ENCODE data around the gene SMAP1. TPM values are rescaled to one million over a fixed set of nuclear protein-coding genes. Genes with fewer than 3 reads are reported as not detected.

SMAP1 gene
- total and polyA plus RNA-seq, 11 donors: 10.9 to 35.1 (median 29.9) TPM

GRCh38 chr6:70708448-70708847 is 40.8 kb downstream of the SMAP1 start:
- intact Hi-C loops (cut with DNase I): loop anchor here in 7 of 10 donors (2.0 to 10.0 kb wide), 5 partner anchors 170 to 306 kb away; partner anchors contain the start of gene B3GAT2 (in 5 of the 7)
- TF ChIP-seq POLR2A (IDR thresholded peaks at IDR 0.05): no peak
- TF ChIP-seq, protein P1, sequence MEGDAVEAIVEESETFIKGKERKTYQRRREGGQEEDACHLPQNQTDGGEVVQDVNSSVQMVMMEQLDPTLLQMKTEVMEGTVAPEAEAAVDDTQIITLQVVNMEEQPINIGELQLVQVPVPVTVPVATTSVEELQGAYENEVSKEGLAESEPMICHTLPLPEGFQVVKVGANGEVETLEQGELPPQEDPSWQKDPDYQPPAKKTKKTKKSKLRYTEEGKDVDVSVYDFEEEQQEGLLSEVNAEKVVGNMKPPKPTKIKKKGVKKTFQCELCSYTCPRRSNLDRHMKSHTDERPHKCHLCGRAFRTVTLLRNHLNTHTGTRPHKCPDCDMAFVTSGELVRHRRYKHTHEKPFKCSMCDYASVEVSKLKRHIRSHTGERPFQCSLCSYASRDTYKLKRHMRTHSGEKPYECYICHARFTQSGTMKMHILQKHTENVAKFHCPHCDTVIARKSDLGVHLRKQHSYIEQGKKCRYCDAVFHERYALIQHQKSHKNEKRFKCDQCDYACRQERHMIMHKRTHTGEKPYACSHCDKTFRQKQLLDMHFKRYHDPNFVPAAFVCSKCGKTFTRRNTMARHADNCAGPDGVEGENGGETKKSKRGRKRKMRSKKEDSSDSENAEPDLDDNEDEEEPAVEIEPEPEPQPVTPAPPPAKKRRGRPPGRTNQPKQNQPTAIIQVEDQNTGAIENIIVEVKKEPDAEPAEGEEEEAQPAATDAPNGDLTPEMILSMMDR (IDR thresholded peaks at IDR 0.05): no peak
- H3K27ac ChIP-seq: no peak overlapping the region
- peaks cover 0 to 26% (median 8%) of the 10 kb centered on the region in 12 donors for H3K4me1 ChIP-seq
- H3K36me3 ChIP-seq: no peaks in the 10 kb centered on the region
- 45 to 60% (median 51%) methylated on average over 2 of the region's 2 CpGs for WGBS, 4 donors
- ATAC-seq (no peak), DNase-seq (no peak)
- H3K27me3 ChIP-seq: no peaks in the 10 kb centered on the region
- H3K4me3 ChIP-seq: no peak overlapping the region
- H3K9me3 ChIP-seq: peaks cover 0 to 5% (median 0%) of the 10 kb centered on the region in 12 donors

GRCh38 chr6:70709826-70710225 is 42.1 kb downstream of the SMAP1 start:
- no peak for ATAC-seq
- peaks cover 0 to 19% (median 8%) of the 10 kb centered on the region in 12 donors for H3K9me3 ChIP-seq
- no peak for DNase-seq

GRCh38 chr6:70714716-70715257 is 47.1 kb downstream of the SMAP1 start:
- DNase-seq (no peak), ATAC-seq (no peak)
- Histone ChIP-seq H3K27ac (no peak overlapping the region), H3K4me1 (peaks cover 0 to 18% (median 6%) of the 10 kb centered on the region in 12 donors), H3K4me3 (no peak overlapping the region), H3K27me3 (no peaks in the 10 kb centered on the region), H3K36me3 (no peaks in the 10 kb centered on the region), H3K9me3 (peaks cover 0 to 26% (median 16%) of the 10 kb centered on the region in 12 donors)
- intact Hi-C loops (cut with DNase I): no loop called here
- TF ChIP-seq, protein P1 (IDR thresholded peaks at IDR 0.05): no peak
- no peak for TF ChIP-seq POLR2A (IDR thresholded peaks at IDR 0.05)

More at GRCh38 chr6:70709826-70710225, 42.1 kb downstream of the SMAP1 start:
- Histone ChIP-seq H3K27me3 (no peaks in the 10 kb centered on the region), H3K4me1 (peaks cover 0 to 17% (median 1%) of the 10 kb centered on the region in 12 donors), H3K4me3 (no peak overlapping the region), H3K36me3 (no peaks in the 10 kb centered on the region), H3K27ac (no peak overlapping the region)
- no peak for TF ChIP-seq POLR2A (IDR thresholded peaks at IDR 0.05)
- TF ChIP-seq, protein P1 (IDR thresholded peaks at IDR 0.05): no peak
- 93 to 97% (median 97%) methylated on average over 3 of the region's 3 CpGs for WGBS, 4 donors
- intact Hi-C loops (cut with DNase I): loop anchor here in 7 of 10 donors (2.0 to 10.0 kb wide), 5 partner anchors 169 to 305 kb away; partner anchors contain the start of gene B3GAT2 (in 5 of the 7)

DNA sequence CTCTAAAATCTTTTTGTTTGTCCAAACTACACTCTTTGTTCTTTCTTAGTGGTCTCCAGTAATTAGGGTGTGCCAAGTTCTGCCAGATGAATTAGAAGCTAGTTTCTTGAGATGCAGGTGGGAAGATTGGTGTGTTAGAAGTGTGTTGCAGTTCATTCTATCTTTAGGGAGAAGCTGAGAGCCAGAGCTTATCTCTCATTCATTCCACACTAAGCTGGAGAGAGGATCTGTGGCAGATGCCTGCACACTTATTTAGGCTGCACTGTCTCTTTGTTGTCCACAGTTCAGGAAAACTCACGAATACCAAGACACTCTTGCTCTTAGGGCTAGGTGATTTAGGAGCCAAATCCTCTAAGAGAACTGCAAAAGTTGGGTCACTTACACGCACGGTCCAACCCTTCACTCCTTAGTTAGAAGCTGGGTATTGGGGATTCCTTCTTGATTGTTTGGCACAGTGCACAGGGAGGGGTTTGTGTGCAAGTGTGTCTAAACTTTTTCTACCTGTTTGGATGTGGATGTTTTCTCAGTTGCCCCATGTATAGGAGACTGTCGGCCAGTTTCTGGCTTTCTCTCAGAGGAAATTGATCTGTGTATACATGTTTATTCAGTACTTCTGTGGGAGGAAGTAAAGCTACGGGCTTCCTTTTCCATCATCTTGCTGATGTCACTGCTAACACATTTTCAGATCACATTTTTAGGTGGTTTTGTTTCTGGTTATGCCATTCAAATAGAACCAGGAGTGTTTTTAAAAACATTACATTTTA is 49.5 kb downstream of the SMAP1 start:
- DNase-seq (no peak), ATAC-seq (peak in 2 of 4 donors; percentile 26 to 33)
- Histone ChIP-seq H3K9me3 (peaks cover 0 to 26% (median 16%) of the 10 kb centered on the region in 12 donors), H3K27me3 (no peaks in the 10 kb centered on the region), H3K4me3 (no peak overlapping the region), H3K36me3 (no peaks in the 10 kb centered on the region), H3K4me1 (peaks cover 0 to 18% (median 6%) of the 10 kb centered on the region in 12 donors), H3K27ac (no peak overlapping the region)
- no peak for TF ChIP-seq POLR2A (IDR thresholded peaks at IDR 0.05)
- TF ChIP-seq, protein P1 (IDR thresholded peaks at IDR 0.05): no peak
- 57 to 63% (median 59%) methylated on average over 5 of the region's 5 CpGs for WGBS, 4 donors
- intact Hi-C loops (cut with DNase I): no loop called here

Measured in heart left ventricle (tissue), 16 donors.